Activated T-helper 2 cell treated with anti-CD3 and anti-CD28 coated beads, Interferon-gamma antibody, Interleukin-2, Interleukin-4, amounts not matched to agents 10 μg/mL and 5 μg/mL and 100 μg/mL, durations not matched to agents 14 hours and 24 hours and 36 hours (primary cell): ENCODE measurements around the gene CCL4. TPM values are rescaled to one million over a fixed set of nuclear protein-coding genes. Genes with fewer than 3 reads are reported as not detected.
"Not testable (repeated sequence)": the region's sequence is repeated elsewhere in the genome, so short reads cannot be mapped to it uniquely, and the experiment has no call there.

Experiments used
- DNase-seq: peaks from one replicate; pipeline ENCODE4 v3.0.0; 2021; ENCODE audit warnings: low spot score
- H3K27ac Mint-ChIP-seq: one replicate; pipeline ENCODE4 v1.8.0; 2021; ENCODE audit warnings: mixed read lengths
- H3K27me3 Mint-ChIP-seq: one replicate; pipeline ENCODE4 v1.8.0; 2021; ENCODE audit warnings: low read depth, mixed read lengths
- H3K36me3 Mint-ChIP-seq: one replicate; pipeline ENCODE4 v1.8.0; 2021; ENCODE audit warnings: low read depth, mixed read lengths
- H3K4me1 Mint-ChIP-seq: one replicate; pipeline ENCODE4 v1.8.0; 2021; ENCODE audit warnings: low read depth, mixed read lengths
- H3K4me3 Mint-ChIP-seq: one replicate; pipeline ENCODE4 v1.8.0; 2021; ENCODE audit warnings: low read depth, mild to moderate bottlenecking, moderate library complexity, mixed read lengths
- H3K9me3 Mint-ChIP-seq: one replicate; pipeline ENCODE4 v1.8.0; 2021; ENCODE audit warnings: mixed read lengths
- intact Hi-C: fragments of 100-400 bp; cut with micrococcal nuclease; formaldehyde crosslinking; loops from one replicate; pipeline ENCODE4 v1.15.1; 2023
- total RNA-seq: library from RNA; stranded (reverse); gene quantifications from 2 replicates; pipeline ENCODE4 v1.2.3, GENCODE V29; 2022

The CCL4 gene
- total RNA-seq, 1 donor from 2014 or later, result 136 TPM

GRCh38 chr17:36108265-36108664 lies 4.6 kb downstream of the CCL4 start:
- H3K36me3 Mint-ChIP-seq, H3K4me1 Mint-ChIP-seq, DNase-seq, H3K4me3 Mint-ChIP-seq, H3K27ac Mint-ChIP-seq, H3K9me3 Mint-ChIP-seq, intact Hi-C loops: not testable (repeated sequence)
- H3K27me3 Mint-ChIP-seq, result peaks cover 12% of the 10 kb centered on the region

DNA sequence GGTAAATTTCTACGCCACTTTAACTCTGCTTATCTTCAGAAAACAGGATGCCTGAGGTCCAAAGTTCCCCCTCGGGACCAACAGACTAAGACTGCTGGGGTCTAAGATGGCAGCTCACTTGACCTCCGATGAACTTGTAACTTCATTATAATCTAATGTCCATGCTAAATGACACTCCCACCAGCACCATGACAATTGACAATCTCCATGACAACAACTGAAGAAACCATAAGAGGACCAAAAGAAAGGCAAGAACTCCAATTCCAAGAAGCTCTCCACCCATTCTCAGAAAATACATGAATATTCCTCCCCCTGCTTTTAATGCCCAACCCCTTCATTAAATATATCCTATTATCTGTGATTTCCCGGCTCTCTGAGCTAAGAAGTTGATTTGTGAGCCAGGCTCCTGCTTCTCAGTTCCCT lies 7.5 kb downstream of the CCL4 start:
- no peak overlapping the region for H3K27ac Mint-ChIP-seq
- no peaks in the 10 kb centered on the region for H3K4me1 Mint-ChIP-seq
- peaks cover 5% of the 10 kb centered on the region for H3K9me3 Mint-ChIP-seq
- no peak for DNase-seq
- peaks cover 3% of the 10 kb centered on the region for H3K27me3 Mint-ChIP-seq
- H3K4me3 Mint-ChIP-seq, result no peak overlapping the region
- intact Hi-C loops, result no loop called here
- no peaks in the 10 kb centered on the region for H3K36me3 Mint-ChIP-seq

DNA sequence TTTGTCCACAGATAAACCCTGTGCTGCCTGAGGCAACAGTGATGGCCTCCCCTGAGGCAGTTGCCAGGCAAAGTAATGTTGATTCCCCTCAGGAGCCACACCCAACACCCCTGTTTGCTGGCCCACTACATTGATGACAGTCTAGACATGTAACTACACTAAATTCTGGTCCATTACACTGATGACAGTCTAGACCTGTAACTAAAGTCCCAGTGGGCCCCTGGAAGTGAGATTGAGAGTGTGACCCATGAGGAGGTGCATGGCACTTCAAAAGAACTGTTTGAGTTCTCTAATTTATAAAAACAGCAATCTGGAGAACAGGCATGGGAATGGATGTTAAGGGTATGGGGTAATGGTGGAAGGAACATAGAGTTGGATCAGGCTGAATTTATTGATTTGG lies 8.9 kb downstream of the CCL4 start:
- Mint-ChIP-seq H3K27ac (no peak overlapping the region), H3K9me3 (peaks cover 5% of the 10 kb centered on the region), H3K4me1 (peaks cover 4% of the 10 kb centered on the region), H3K27me3 (peaks cover 3% of the 10 kb centered on the region), H3K36me3 (no peaks in the 10 kb centered on the region), H3K4me3 (no peak overlapping the region)
- no peak for DNase-seq
- intact Hi-C loops, result no loop called here

GRCh38 chr17:36113131-36113530 lies 9.5 kb downstream of the CCL4 start:
- DNase-seq, H3K9me3 Mint-ChIP-seq, intact Hi-C loops, H3K4me1 Mint-ChIP-seq, H3K4me3 Mint-ChIP-seq, H3K36me3 Mint-ChIP-seq, H3K27me3 Mint-ChIP-seq, H3K27ac Mint-ChIP-seq: not testable (repeated sequence)

DNA sequence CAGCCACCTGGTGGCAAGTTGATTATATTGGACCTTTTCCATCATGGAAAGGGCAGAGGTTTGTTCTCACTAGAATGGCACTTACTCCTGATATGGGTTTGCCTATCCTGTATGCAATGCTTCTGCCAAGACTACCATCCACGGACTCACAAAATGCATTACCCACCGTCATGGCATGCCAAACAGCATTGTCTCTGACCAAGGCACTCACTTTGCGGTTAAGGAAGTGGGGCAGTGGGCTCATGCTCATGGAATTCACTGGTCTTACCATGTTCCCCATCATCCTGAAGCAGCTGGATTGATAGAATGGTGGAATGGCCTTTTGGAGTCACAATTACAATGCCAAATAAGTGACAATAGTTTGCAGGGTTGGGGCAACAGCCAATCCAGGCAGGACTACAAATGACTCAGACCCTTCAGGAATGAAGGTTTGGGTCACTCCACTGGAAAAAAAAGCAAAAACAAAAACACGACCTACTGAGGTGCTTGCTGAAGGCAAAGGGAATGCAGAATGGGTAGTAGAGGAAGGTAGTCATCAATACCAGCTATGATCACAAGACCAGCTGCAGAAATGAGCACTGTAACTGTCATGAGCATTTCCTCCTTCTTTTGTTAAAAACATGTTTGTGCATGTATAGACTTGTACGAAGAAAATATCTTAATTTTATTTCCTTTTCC lies 11.5 kb downstream of the CCL4 start:
- H3K27me3 Mint-ChIP-seq, H3K4me3 Mint-ChIP-seq, H3K27ac Mint-ChIP-seq, intact Hi-C loops, H3K36me3 Mint-ChIP-seq, H3K9me3 Mint-ChIP-seq, DNase-seq: not testable (repeated sequence)
- H3K4me1 Mint-ChIP-seq, result peaks cover 11% of the 10 kb centered on the region

DNA sequence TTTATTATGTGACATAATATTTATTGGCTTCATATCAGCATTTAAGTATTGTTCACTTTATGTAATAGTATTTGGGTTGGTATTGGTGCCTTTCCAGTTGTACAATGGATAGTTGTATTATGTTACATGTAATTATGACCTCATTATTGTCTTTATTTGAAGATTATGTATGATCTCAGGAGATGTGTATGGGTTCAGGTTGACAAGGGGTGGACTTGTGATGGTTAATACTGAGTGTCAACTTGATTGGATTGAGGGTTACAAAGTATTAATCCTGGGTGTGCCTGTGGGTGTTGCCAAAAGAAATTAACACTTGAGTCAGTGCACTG lies 12.0 kb downstream of the CCL4 start:
- peaks cover 10% of the 10 kb centered on the region for H3K9me3 Mint-ChIP-seq
- intact Hi-C loops, H3K27ac Mint-ChIP-seq, DNase-seq, H3K4me3 Mint-ChIP-seq, H3K36me3 Mint-ChIP-seq, H3K27me3 Mint-ChIP-seq: not testable (repeated sequence)
- H3K4me1 Mint-ChIP-seq, result peaks cover 11% of the 10 kb centered on the region

DNA sequence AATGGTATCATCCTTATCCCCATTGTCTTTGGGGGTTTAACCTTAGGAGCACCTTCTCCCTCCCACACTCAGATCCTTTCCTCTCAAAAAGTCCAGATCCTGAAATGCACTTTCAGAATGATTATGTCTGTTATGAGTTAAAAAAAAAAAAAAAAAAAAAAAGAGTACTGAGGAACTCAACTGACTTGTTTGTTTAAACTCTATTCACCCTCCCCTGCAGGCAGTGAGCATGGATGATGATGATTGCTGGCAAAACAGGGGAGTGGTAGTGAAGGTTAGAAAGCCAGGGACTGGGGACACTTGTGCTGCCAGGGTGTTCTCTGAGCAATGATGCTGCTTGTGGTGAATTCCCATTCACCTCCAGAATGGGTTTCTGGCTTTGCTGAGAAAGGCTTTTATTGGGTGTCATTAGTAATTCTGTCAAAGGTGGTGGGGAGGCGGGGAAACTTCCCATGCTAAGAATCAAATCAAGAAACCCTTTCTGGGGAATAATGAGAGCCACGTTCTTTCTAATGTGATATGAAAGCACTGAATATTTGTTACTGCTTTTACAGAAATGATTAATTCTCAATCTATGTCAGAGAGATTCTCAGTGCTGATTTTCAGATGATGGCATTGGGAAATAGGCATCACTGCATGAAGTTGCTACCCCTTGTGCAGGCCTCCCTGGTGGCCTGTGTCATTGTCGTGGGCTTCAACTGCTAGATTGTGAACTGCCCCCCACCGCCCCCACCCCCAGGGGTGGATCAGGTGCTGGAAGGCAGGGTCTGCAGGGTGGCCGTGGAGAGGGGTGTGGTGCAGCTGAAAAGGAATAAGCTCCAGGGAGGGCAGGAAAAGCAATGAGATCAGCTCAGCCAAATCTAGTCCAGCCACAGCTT lies 14.1 kb downstream of the CCL4 start:
- no peaks in the 10 kb centered on the region for H3K36me3 Mint-ChIP-seq
- H3K9me3 Mint-ChIP-seq, result peaks cover 6% of the 10 kb centered on the region
- peaks cover 11% of the 10 kb centered on the region for H3K4me1 Mint-ChIP-seq
- H3K4me3 Mint-ChIP-seq, result no peak overlapping the region
- intact Hi-C loops, result loop anchor here (1.0 kb wide), 2 partner anchors 27 to 45 kb away; partner anchors contain the start of gene CCL3
- H3K27me3 Mint-ChIP-seq, result no peaks in the 10 kb centered on the region
- H3K27ac Mint-ChIP-seq, result peak overlapping the region; percentile 44
- DNase-seq, result no peak

DNA sequence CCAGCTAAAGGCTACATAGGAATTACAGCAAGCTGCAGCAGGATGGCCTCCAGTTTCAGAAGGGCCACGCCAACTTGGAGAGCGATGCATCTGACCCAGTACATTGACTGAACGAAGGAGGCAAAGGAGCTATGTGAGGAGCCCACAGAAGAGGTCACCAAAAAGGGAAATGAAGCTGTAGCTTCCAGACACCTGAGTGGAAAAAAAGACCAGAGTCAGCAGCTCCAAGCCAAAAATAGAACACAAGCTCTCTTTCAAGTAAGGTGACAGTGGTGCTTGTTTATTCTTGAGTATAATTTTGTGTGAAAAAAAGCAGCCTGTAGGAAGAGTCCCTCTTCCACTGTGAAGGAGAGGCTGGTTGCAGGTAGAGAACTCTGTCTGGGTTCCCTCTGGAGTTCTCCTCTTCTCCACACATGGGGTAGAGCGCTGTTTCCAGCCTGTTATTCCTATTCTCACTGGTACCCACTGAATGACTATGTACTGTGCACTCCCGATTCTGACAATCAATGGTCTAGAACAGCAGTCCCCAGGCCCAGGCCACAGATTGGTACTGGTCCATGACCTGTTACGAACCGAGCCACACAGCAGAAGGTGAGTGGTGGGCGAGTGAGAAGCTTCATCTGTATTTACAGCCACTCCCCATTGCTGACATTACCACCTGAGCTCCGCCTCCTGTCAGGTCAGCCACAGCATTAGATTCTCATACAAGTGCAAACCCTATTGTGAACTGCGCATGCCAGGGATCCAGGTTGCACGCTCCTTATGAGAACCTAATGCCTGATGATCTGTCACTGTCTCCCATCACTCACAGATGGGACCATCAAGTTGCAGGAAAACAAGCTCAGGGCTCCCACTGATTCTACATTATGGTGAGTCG lies 15.1 kb downstream of the CCL4 start:
- Mint-ChIP-seq H3K9me3 (peaks cover 6% of the 10 kb centered on the region), H3K27me3 (no peaks in the 10 kb centered on the region), H3K4me3 (no peak overlapping the region), H3K36me3 (no peaks in the 10 kb centered on the region), H3K27ac (no peak overlapping the region), H3K4me1 (peaks cover 11% of the 10 kb centered on the region)
- intact Hi-C loops, result loop anchor here (1.0 kb wide), 1 partner anchor 46 kb away; no protein-coding TSS in a partner anchor
- DNase-seq, result no peak

GRCh38 chr17:36120221-36120620 lies 16.6 kb downstream of the CCL4 start:
- Mint-ChIP-seq H3K4me3 (no peak overlapping the region), H3K9me3 (peaks cover 6% of the 10 kb centered on the region), H3K36me3 (no peaks in the 10 kb centered on the region), H3K4me1 (peaks cover 11% of the 10 kb centered on the region), H3K27me3 (no peaks in the 10 kb centered on the region), H3K27ac (no peak overlapping the region)
- intact Hi-C loops, result no loop called here
- no peak for DNase-seq

DNA sequence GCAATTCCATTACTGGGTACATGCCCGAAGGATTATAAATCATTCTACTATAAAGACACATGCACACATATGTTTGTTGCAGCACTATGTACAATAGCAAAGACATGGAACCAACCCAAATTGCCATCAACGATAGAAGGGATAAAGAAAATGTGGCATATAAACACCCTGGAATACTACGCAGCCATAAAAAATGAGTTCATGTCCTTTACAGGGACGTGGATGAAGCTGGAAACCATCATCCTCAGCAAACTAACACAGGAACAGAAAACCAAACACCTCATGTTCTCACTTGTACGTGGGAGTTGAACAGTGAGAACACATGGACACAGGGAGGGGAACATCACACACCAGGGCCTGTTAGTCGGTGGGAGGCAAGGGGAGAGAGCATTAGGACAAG lies 17.5 kb downstream of the CCL4 start:
- H3K27ac Mint-ChIP-seq, H3K4me3 Mint-ChIP-seq, H3K27me3 Mint-ChIP-seq, DNase-seq, H3K36me3 Mint-ChIP-seq, intact Hi-C loops: not testable (repeated sequence)
- peaks cover 12% of the 10 kb centered on the region for H3K9me3 Mint-ChIP-seq
- H3K4me1 Mint-ChIP-seq, result peaks cover 11% of the 10 kb centered on the region

- intact Hi-C loops, result no loop called here
- H3K27ac Mint-ChIP-seq, result no peak overlapping the region
- no peaks in the 10 kb centered on the region for H3K27me3 Mint-ChIP-seq
- no peaks in the 10 kb centered on the region for H3K36me3 Mint-ChIP-seq
- H3K4me1 Mint-ChIP-seq, result peaks cover under 1% of the 10 kb centered on the region
- peaks cover 23% of the 10 kb centered on the region for H3K9me3 Mint-ChIP-seq
- H3K4me3 Mint-ChIP-seq, result no peak overlapping the region
- no peak for DNase-seq
Measured at GRCh38 chr17:36123431-36123830, 19.8 kb downstream of the CCL4 start.

GRCh38 chr17:36124879-36125824 lies 21.5 kb downstream of the CCL4 start:
- no peaks in the 10 kb centered on the region for H3K36me3 Mint-ChIP-seq
- H3K9me3 Mint-ChIP-seq, result peaks cover 21% of the 10 kb centered on the region
- H3K27ac Mint-ChIP-seq, result no peak overlapping the region
- intact Hi-C loops, result no loop called here
- H3K4me1 Mint-ChIP-seq, result no peaks in the 10 kb centered on the region
- no peak for DNase-seq
- peaks cover 3% of the 10 kb centered on the region for H3K27me3 Mint-ChIP-seq
- no peak overlapping the region for H3K4me3 Mint-ChIP-seq
